22Rv1 (cell line): ENCODE measurements around the gene GRK3.

ENCODE experiments used
- H3K27ac ChIP-seq: fragments of 450-650 bp; 2 replicates; pipeline ENCODE4 v1.5.1; 2017
- ZFX ChIP-seq: fragments of 450-650 bp; IDR thresholded peaks from 2 replicates; pipeline ENCODE4 v1.6.1; 2017; ENCODE audit warnings: antibody characterized with exemption, borderline replicate concordance
- TF ChIP-seq, protein P1 (sequence below): fragments of 450-650 bp; IDR thresholded peaks from 2 replicates; pipeline ENCODE4 v1.5.1; 2017; ENCODE audit warnings: mild to moderate bottlenecking

Gene GRK3

DNA sequence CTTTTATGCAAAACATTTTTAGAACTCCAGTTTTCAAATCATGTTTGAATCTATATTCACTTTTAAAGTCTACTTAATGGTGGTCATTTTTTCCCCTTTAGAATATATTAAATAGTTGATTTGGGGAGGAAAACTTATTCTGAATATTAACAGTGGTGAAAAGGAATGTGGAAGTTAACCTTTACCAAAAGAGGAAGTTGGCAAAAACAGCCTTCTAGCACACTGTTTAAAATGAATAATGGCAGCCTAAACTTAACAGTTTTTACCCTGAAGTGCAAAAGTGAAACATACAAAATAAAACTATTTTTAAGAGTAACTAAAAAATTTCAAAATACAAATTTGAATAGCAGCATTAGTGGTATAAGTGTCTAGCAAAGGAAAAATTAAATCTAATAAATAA lies 86.4 kb downstream of the GRK3 start:
- no peak overlapping the region for H3K27ac ChIP-seq
- no peak for TF ChIP-seq ZFX
- TF ChIP-seq, protein P1, sequence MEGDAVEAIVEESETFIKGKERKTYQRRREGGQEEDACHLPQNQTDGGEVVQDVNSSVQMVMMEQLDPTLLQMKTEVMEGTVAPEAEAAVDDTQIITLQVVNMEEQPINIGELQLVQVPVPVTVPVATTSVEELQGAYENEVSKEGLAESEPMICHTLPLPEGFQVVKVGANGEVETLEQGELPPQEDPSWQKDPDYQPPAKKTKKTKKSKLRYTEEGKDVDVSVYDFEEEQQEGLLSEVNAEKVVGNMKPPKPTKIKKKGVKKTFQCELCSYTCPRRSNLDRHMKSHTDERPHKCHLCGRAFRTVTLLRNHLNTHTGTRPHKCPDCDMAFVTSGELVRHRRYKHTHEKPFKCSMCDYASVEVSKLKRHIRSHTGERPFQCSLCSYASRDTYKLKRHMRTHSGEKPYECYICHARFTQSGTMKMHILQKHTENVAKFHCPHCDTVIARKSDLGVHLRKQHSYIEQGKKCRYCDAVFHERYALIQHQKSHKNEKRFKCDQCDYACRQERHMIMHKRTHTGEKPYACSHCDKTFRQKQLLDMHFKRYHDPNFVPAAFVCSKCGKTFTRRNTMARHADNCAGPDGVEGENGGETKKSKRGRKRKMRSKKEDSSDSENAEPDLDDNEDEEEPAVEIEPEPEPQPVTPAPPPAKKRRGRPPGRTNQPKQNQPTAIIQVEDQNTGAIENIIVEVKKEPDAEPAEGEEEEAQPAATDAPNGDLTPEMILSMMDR, result no peak

DNA sequence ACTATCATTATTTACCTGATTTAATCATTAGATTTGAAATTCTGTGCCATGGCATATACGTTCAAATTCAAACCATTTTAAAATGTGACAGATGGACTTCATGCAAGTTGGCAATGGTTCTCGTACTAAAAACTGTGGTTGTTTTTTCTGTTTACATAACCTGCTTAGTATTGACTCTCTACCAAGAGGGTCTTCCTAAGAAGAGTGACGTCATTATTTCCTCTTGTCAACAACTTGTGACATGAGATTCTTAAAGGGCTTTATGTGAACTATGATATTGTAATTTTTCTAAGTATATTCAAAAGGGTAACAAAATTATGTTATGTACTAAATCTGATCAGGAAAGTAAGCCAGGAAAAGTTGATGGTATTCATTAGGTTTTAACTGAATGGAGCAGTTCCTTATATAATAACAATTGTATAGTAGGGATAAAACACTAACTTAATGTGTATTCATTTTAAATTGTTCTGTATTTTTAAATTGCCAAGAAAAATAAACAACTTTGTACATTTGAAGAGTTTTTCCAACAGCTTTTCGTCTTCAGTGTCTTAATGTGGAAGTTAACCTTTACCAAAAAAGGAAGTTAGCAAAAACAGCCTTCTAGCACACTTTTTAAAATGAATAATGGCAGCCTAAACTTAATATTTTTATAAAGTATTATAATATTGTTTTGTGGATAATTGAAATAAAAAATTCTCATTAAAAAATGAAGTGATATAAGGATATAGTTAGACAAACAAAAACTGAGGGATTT lies 87.0 kb downstream of the GRK3 start:
- TF ChIP-seq, protein P1, result no peak
- TF ChIP-seq ZFX, result no peak

DNA sequence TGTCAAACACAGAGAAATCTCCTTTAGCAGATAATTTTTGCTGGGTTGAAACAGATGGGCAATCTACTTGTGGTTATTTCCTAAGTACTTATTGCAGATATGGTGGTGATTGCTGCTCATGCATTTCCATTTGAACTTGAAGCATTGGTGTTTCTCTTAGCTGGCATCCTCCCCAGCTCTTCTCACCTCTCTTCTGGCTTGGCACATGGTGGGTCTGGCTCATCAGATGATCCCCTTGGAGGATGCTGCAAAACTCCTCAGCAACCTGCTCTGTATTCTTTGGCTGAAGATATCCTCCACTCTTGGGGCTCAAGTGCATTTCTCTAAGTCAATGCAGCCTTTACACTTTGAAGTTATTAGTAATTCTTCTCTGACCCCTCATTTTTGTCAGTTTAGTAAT lies 90.2 kb downstream of the GRK3 start:
- TF ChIP-seq ZFX, result no peak
- TF ChIP-seq, protein P1, result no peak

More for the DNA sequence above, 87.0 kb downstream of the GRK3 start:
- no peak overlapping the region for H3K27ac ChIP-seq

DNA sequence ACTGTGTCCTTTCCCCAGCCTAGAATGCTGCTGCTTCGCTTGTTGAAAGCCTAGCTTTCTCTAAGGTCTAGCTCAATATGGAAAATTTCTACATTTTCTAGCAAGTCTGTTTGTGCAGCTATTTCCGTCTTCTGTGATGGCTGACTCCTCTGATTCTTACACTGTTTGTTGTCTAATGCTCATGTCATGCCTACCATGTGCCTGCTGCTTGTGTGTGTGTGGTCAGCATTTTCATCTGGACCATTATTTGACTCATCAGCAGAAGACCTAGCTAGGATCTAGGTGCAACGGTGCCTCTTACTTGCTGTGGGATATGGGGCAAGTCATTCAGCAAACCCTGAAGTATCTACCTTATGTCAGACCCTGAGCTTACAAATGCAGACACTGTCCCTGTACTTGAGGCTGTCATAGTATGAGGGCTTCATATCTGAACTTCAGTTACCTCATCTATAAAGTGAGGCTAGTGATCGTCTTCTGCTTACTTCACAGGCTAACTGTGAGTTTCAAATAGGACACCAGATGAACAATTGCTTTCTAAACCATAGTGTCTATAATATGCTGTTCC lies 91.0 kb downstream of the GRK3 start:
- H3K27ac ChIP-seq, result no peak overlapping the region
- no peak for TF ChIP-seq ZFX
- TF ChIP-seq, protein P1, result no peak

More for the DNA sequence above, 90.2 kb downstream of the GRK3 start:
- no peak overlapping the region for H3K27ac ChIP-seq

DNA sequence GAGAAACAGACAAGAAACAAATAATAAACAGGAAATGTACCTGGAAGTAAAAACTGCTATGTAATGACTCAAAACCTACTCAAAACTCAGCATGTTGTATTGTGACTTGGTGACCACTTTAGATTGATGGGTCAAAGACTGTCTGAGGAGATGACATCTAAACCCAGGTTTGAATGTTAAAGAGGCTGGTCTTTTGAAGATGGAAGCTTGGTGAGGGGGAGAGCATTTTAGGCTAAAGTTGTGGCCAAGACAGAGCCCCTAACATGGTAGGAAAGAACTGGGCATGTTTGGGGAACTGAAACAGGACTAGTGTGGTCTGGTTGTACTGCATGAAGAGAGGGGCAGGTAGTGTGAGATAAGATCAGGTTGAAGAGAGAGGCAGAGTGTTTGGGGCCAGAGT lies 92.2 kb downstream of the GRK3 start:
- no peak for TF ChIP-seq ZFX
- TF ChIP-seq, protein P1, result no peak
- H3K27ac ChIP-seq, result no peak overlapping the region

DNA sequence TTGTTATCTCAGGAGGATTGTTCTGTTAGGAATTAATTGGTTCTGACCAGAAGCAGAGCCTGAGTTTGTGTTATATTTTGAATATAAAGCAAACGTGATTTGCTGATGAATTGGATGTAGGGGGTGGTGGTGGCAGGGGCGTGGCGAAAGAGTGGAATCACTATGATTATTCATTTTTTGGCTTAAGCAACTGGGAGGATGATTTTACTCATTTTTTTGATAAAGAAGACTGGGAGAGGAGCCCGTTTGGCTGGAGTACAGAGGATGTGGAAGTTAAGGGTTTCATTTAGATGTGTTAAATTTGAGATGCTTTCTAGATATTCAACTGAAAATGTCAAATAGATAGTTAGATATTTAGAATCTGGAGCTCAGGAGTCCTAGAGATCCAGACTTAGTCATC lies 94.2 kb downstream of the GRK3 start:
- no peak overlapping the region for H3K27ac ChIP-seq

More for the DNA sequence above, 94.2 kb downstream of the GRK3 start:
- no peak for TF ChIP-seq ZFX
- TF ChIP-seq, protein P1, result no peak
